HG02571 (cell line): Measurements from ENCODE around the gene HEATR3.
"Not testable (repeated sequence)": the region's sequence is repeated elsewhere in the genome, so short reads cannot be mapped to it uniquely, and the experiment has no call there.

Experiments
- ATAC-seq: cut with Tn5 transposase; IDR thresholded peaks from one replicate; pipeline ENCODE4 v1.9.1; 2021; ENCODE audit warnings: mild to moderate bottlenecking, moderate library complexity; ENCODE audit not compliant: unreplicated experiment

Gene HEATR3

DNA sequence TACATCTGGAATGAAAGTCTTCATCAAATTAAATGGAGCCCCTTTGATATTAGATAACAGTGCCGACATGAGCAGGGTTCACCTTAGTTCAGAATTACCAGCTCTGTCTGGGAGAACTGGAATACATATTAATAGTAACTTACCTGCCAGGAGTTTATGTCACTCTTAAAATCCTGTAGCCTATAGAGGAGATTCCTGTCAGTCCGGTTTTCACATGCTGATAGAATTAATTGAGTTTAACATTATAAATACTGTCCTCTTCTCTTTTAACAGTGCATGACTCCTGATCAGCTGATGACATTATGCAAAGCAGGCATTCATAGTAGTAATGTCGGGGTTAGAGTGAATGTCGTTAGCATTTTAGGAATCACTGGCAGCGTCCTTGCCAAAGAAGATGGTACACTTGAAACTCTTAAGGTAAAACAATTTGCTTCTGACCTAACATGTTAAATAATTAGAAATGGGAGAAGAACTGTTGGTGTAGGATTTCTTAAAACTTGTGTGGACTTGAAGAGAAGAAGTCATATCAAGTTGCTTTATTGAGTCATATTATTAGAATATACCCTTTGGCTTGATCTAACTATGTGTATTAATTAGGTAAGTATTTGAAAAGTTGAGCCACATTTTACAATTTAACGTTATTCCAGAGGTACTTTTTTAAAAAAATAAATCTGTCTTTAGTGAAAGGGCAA, 34.3 kb downstream of the HEATR3 start:
- no peak for ATAC-seq

DNA sequence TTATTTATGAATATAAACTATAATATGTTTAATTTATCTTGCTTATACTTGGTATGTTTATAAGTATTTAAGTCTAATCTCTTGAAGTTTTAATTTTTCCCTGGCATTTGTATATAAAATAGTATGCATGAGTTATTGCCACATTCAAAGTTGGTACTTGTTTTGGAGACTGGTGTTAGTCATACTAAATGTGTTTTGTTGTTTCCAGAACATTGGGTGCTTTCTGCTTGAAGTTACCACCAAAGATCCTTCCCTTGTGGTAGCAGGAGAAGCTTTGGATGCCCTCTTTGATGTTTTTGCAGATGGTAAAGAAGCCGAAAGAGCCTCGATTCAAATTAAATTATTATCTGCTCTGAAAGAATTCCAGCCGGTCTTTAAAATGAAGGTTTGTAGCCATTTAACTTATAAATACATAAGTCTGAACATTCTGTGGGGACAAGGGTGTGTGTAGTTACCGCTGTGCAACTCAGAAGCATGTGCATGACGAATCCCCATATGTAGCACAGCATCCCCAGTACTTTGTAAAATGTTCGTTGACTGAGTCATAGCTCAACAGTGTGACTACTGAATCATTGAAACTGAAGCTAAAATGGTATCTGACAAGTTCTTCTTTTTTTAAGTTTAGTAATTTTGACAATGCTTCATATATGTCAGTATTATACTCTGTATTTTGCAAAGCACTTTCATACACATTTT, 36.4 kb downstream of the HEATR3 start:
- ATAC-seq, result peak; percentile 65

DNA sequence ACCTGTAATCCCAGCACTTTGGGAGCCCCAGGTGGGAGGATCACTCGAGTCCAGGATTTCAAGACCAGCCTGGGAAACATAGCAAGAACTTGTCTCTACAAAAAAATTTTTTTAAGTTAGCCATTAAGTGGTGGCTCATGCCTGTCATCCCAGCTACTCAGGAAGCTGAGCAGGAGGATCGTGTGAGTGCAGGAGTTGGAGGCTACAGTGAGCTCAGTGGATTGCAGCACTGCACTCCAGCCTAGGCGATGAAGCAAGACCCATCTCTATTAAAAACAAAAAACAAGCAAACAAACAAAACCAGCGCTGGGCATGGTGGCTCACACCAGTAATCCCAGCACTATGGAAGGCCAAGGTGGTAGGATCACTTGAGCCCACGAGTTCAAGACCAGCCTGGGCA, 38.0 kb downstream of the HEATR3 start:
- no peak for ATAC-seq

DNA sequence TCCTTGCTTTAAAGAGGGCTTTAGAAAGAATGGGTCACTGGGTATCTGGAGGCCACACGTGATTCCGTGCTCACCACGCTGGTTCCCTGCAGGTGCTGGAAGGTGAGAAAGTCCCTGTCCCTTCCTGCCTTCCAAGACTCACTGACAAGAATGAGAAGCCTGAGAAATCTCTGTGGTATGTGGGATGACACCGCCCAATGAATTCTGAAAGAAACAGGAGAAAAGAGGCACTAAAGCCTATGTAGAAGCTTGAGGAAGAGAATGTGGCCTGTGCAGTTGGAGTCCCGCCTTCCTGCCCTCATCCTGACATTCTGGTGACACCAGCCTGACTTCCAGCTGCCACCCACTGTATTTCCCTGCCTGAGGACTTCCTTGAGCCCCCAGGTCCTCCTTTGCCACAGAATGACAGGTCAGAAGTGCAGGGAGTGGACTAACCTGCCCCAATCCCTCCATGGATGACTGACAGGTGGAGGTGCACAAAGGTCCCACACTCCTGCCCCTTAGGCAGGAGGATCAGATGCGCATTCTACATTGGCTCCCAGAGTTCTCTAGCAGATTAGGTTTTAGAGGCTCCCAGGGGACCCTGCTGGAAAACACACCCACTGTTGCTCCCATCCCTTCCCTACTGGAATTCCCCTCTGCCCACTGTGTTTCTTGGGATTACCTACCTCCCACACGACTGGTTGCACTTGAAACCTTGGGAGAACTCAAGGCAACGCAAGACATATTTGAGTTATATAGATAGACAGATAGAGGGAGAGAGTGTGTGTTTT, 48.8 kb downstream of the HEATR3 start:
- no peak for ATAC-seq

DNA sequence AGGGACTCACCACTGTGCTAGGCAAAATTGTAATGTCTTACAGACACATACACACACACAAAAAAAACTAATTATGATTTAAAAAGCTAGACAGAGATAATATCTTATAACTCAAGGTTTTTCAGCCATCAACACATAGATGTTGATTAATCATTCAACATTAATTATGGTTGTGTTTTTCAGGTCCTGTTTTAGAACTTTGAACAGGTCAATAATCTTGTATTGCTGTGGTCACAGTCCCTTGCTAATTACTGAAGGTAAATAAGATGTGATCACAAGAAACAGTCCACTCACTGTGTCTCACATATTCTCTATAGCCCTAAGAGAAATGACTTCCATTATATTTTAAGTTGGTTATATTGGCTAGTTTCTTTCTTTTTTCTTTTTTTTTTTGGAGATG, 54.9 kb downstream of the HEATR3 start:
- no peak for ATAC-seq

DNA sequence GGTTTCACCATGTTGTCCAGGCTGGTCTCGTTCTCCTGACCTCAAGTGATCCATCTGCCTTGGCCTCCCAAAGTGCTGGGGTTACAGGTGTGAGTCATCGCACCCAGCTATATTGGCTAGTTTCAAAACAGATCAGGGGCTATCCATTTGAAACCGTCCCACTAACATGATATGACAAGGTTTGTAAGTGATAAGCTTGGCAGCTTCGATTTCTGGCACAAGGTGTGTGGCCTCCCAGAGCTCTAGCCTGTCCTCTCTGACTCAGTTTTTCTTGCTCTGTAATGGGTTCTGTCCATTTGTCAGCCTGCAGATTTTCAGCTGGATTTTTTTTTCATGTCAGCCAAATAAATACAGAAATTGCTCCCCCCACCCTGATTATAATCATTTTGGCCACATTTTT, 55.5 kb downstream of the HEATR3 start:
- peak; percentile 46 for ATAC-seq

DNA sequence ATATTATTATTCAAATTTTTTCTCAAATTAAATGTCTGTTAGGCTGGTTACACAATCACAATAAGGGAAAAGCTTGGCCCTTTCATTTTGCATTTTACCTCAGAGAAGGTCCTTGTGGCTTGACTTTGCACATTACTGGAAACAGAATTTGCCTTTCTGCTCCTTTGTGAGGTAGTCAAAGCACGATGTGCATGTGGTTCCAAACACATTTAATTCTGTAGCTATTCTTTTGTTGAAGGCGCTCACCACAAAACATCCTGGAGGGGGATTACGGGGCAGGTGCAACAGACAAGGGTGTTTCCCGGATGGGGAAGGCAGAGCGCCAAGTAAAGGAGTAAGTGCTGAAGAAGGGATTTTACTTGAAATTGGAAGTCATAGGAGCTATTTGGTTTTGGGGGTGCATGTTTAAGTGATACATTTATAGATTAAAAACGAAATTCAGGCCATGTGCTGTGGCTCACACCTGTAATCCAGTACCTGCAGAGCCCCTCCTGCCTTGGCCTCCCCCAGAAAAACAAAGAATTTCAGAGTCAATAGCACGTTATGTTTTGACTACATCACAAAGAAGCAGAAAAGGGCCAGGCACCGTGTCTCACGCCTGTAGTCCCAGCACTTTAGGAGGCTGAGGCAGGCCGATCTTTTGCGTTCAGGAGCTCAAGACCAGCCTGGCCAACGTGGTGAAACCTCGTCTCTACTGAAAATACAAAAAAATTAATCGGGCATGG, 56.1 kb downstream of the HEATR3 start:
- peak; percentile 49 for ATAC-seq

DNA sequence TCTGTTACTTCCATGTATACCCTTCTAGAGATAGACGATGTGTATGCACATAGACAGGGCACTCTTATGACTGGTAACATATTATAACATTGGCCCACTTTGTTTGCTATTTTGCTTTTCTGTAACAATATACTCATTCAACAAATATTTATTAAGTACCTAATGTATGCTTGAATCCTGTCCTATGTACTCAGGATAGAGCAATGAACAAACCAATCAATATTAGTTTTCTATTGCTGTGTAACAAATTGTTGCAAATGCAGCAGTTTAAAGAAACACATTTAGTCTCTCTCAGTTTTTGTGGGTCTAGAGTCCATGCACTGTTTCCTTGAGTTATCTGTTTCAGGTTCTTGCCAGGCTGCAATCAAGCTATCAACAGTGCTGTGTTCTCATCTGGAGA, 57.6 kb downstream of the HEATR3 start:
- no peak for ATAC-seq

DNA sequence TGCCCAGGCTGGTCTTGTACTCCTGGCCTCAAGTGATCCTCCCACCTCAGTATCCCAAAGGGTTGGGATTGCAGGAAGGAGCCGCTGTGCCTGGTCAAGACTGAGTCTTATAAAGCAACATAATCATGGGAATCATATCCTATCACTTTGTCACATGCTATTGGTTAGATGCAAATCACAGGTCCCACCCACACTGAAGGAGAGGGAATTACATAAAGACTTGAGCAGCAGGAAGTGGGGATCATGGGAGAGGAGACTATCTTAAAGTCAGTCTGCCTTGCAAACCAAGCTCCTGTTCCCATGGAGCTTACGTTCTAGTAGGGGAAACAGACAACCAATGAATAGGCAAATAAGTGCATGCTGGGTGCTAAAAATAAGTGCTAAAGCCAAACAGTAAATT, 59.0 kb downstream of the HEATR3 start:
- ATAC-seq, result no peak

DNA sequence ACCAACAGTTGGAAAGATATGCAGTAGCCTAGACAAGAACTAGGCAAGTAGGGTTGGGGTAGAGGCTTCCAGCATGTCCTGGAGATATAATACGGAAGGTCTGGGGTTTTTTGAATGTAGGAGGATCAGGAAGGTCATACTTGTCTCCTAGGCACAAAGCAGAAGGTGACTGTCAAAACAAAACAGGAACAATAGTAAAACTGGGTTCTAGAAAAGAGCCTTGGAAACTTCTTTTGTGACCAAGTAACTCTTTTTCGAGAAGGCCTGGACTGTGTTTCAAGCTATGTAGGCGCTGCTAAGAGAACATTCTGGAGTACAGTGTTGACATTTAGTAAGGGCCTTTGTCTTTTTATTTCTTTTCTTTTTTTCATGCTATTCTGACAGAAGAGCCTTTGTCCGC, 60.4 kb downstream of the HEATR3 start:
- ATAC-seq, result no peak

DNA sequence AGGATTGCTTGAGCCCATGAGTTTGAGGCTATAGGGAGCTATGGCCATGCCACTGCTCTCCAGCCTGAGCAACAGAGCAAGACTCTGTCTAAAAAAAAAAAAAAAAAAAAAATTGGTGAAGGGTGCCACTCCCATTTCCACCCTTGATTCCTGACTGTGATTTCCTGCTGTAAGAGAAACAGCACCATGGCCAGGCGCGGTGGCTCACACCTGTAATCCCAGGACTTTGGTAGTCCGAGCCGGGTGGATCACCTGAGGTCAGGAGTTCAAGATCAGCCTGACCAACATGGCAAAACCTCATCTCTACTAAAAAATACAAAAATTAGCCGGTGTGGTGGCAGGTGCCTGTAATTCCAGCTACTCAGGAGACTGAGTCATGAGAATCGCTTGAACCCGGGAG, 66.8 kb downstream of the HEATR3 start:
- not testable (repeated sequence) for ATAC-seq

DNA sequence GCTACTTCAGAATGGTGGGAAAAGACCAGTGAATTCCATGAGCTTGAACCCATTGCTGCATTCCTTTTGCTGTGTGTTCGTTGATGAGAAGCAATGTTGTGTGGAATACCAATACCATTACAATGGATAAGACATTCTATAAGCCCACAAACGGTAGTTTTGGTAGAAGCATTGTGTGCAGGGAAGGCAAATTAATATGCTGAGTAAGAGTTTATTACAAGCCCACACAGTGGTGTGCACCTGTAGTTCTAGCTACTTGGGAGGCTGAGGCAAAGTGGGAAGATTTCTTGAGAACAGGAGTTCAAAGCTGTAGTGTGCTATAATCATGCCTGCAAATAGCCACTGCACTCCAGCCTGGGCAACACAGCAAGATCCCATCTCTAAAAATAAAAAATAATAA, 67.4 kb downstream of the HEATR3 start:
- ATAC-seq, result no peak

DNA sequence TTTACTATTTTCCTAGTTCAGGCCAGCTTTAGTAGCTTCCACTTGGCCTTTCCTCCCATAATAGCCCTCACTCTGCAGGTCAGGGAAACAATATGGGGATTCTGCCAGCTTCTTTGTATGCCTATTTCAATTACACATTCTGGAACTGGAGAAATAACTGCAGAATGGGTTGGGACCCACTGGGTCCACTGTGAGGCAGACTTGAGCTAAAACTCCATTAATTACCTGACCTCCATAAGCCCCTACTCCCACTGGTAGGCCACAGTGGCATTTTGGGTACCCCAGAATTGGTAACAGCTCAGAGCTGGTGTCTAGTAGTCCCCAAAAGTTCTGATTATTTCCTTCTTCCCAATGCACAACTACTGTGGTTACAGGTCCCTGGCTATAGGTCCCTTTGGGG, 70.6 kb downstream of the HEATR3 start:
- no peak for ATAC-seq

DNA sequence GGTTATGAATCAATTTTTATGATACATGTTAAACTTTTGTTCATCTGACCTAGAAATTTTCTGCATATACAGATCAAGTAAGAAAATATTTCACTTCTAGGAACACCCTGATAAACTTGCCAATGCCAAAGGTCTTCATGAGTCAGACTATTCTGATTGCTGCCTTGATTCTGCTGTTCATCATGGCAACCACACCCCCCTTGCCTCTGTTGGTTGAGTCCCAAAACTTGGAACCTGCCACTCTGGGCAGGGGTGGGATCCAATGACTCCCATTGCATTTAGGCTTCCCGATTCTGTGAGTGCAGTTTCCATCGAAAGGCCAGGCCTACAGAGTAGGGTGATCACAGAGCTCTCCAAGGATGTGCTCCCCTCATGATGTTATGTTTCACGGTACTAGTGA, 71.5 kb downstream of the HEATR3 start:
- no peak for ATAC-seq

DNA sequence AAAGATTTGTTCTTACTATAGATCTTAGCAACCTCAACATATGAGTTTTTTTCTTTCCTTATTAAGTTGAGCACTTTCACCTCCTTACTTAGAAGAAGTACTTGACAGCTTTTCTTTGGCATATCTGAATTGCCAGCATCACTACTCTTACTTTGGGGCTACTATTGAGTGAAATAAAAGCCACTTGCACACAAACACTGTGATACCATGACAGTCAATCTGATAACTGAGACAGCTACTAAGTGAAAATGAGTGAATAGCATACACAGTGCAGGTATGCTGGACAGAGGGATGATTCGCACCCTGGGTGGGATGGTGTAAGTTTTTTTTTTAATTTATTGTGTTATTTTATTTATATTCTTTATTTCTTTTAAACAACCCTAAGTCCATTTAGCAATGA, 73.8 kb downstream of the HEATR3 start:
- ATAC-seq, result no peak

DNA sequence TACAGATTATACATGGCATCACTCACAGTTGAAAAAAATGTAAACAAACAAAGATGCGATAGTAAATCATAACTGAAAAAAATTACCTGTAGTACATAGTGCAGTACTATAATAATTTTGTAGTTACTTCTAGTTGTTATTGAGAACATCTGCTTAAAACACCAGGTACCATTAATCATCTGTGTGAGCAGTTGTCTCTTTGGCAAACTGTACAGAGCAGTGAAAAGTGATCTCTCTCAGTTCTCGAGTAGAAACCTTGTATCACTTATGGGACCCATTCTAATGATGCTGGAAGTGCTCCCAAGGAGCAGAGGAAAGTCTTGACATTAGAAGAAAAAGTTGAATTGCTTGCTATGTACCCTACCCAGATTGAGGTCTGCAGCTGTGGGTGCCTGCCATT, 78.4 kb downstream of the HEATR3 start:
- no peak for ATAC-seq

DNA sequence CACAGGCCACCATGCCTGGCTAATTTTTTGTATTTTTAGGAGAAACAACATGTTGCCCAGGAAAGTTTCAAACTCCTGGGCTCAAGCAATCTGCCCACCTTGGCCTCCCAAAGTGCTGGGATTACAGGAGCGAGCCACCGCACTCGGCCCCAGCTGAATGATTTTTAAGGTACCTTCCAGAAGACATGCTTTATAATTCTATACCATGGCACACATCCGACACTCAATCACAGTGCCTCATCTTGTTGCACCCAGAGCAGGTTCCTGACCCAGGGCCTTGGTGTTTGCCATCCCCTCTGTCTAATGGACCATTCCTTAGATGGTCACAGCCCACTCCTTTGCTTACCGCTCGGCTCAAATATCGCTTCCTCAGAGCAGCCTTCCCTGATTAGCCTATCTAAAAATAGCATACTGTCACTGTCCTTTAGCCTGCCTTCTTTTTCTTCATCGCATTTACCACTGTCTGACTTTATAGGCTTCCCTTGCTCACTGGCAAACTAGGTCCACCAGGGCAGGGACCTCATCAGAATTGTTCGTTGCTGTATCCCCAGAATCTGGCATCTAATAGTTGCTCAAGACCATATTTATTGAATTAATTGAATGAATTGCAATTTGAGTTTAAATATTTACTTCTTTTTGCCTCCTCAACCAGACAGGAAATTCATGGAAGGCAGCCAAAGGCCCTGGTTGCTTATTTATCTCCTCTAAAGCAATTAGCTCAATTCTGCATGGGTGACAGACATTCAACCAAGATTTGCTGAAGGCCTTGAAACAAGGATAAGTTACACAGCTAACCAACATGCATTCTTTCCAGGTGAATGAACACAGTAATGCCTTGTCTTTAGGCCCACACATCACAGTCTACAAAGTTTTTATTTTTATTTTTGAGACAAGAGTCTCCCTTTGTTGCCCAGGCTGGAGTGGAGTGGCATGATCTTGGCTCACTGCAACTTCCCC, 81.0 kb downstream of the HEATR3 start:
- ATAC-seq, result no peak

DNA sequence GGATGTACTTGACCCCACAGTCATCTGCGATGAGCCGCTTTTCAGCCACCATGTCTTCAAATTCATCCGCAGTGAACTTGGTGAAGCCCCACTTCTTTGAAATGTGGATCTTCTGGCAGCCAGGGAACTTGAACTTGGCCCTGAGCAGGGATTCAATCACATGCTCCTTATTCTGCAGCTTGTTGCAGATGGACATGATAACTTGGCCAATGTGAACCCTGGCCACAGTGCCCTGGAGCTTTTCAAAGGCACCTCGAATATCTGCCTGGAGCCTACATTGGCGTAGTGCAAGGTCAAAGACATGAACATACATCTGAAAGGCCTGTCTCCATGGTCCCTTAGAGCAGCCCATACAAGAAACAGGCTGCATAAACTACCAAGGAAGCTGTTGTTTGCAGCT, 85.6 kb downstream of the HEATR3 start:
- no peak for ATAC-seq

DNA sequence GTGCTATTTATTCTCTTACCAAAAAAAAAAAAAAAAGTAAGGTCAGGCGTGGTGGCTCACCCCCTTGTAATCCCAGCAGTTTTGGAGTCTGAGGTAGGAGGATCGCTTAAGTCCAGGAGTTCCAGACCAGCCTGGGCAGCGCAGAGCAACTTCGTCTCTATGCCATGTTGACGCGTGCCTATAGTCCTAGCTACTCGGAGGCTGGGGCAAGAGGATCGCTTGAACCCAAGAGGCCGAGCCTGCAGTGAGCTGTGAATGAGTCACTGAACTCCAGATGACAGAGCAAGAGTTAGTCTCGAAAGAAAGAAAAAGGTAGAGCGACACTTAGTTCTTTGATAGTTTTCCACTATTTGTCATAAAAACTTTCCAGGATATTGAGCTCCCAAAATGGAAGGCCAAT, 86.0 kb downstream of the HEATR3 start:
- ATAC-seq, result no peak

DNA sequence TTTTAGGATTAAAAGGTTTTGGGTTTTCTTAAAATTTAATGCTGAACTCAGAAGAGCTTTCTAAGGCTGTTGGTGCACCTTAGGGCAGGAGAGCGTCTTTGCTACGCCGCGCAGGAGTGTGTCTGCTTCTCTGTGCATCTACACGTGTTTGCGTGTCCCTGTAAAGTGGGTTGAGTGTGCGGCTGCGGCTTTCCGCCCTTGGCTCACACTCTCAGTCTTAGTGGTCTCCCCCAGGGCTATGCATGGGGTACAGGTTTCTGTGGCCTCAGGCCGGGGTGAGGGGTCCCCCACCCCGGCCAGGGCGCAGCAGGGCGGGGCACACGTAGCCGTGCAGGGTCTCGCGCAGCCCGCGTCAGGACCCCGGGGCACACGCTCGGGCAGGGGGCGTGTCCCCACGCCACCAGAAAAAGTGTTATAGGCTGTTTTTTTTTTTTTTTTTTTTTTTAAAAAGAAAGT, 86.6 kb downstream of the HEATR3 start:
- peak; percentile 53 for ATAC-seq
